HepG2 (cell line): ENCODE measurements around the gene SENP5. TPM values are rescaled to one million over a fixed set of nuclear protein-coding genes. Genes with fewer than 3 reads are reported as not detected.

Source experiments
- FOXK2 ChIP-seq: fragments of 450-650 bp; IDR thresholded peaks from 2 replicates; pipeline ENCODE4 v1.6.1; 2016
- HDAC1 ChIP-seq: sonication (generic); formaldehyde crosslinking; IDR thresholded peaks from 2 replicates; pipeline ENCODE4 v1.5.1; 2020; ENCODE audit warnings: mild to moderate bottlenecking, missing genetic modification reagents
- IKZF4 ChIP-seq: sonication (generic); formaldehyde crosslinking; IDR thresholded peaks from 2 replicates; pipeline ENCODE4 v1.5.1; 2020; ENCODE audit warnings: borderline replicate concordance, mild to moderate bottlenecking, low read depth, missing genetic modification reagents; ENCODE audit errors: not compliant biosample characterization
- KDM5B ChIP-seq: sonication (generic); formaldehyde crosslinking; IDR thresholded peaks from 2 replicates; pipeline ENCODE4 v1.4.0; 2020; ENCODE audit warnings: missing genetic modification reagents, mild to moderate bottlenecking, borderline replicate concordance
- NR2F1 ChIP-seq, 2 experiments: fragments of 450-650 bp in 1 of 2; formaldehyde crosslinking in 1 of 2; IDR thresholded peaks; 2 replicates each; pipeline versions ENCODE4 v1.5.0 to v1.6.1; 2016 to 2020; ENCODE audit warnings: mild to moderate bottlenecking in 1 of 2, missing compliant biosample characterization in 1 of 2, missing genetic modification reagents in 1 of 2, moderate library complexity in 1 of 2
- NR3C1 ChIP-seq: sonication (generic); formaldehyde crosslinking; IDR thresholded peaks from 2 replicates; pipeline ENCODE4 v1.4.0; 2020; ENCODE audit warnings: missing genetic modification reagents
- PHF20 ChIP-seq: sonication (generic); formaldehyde crosslinking; IDR thresholded peaks from 2 replicates; pipeline ENCODE4 v1.5.0; 2020; ENCODE audit warnings: mild to moderate bottlenecking, missing genetic modification reagents
- RBM22 ChIP-seq: fragments of 200-400 bp; formaldehyde crosslinking; optimal IDR thresholded peaks from 2 replicates; pipeline ENCODE3; 2017; ENCODE audit warnings: mild to moderate bottlenecking, low read length, moderate library complexity
- ZNF317 ChIP-seq: sonication (generic); formaldehyde crosslinking; IDR thresholded peaks from 2 replicates; pipeline ENCODE4 v1.5.0; 2020; ENCODE audit warnings: mild to moderate bottlenecking, missing genetic modification reagents
- polyA plus RNA-seq, 8 experiments: library from polyadenylated mRNA; depleted of rRNA in 3 of 8; stranded (reverse) in 7 of 8; unstranded in 1 of 8; fragments of >200 nt; fragmentation: Illumina TruSeq in 4 of 8; extraction: Trizol in 4 of 8; gene quantifications; 2 replicates each; pipeline versions ENCODE4 v1.2.1 to v1.2.3, GENCODE V29; 2011 to 2016; ENCODE audit warnings: low read depth in 4 of 8, missing spikeins in 1 of 8, mixed read lengths in 1 of 8; ENCODE audit not compliant: insufficient read depth in 1 of 8
- total RNA-seq, 5 experiments: library from RNA; depleted of rRNA; stranded (reverse); fragments of >200 nt; fragmentation: Illumina TruSeq; extraction: Trizol; gene quantifications; 2 replicates each; pipeline ENCODE4 v1.2.3, GENCODE V29; 2016; ENCODE audit warnings: low read depth in 1 of 5
- TF ChIP-seq, protein P1 (sequence below): sonication (generic); formaldehyde crosslinking; IDR thresholded peaks from 2 replicates; pipeline ENCODE4 v1.4.0; 2020; ENCODE audit warnings: missing genetic modification reagents
- TF ChIP-seq, protein P2 (sequence below): sonication (generic); formaldehyde crosslinking; IDR thresholded peaks from 2 replicates; pipeline ENCODE4 v1.8.1; 2022; ENCODE audit warnings: low read depth, mild to moderate bottlenecking, missing genetic modification reagents
- TF ChIP-seq, protein P3 (sequence below): sonication (generic); formaldehyde crosslinking; IDR thresholded peaks from 2 replicates; pipeline ENCODE4 v1.8.1; 2023; ENCODE audit warnings: mild to moderate bottlenecking, missing genetic modification reagents
- TF ChIP-seq, protein P4 (sequence below): sonication (generic); formaldehyde crosslinking; IDR thresholded peaks from 2 replicates; pipeline ENCODE4 v1.4.0; 2020; ENCODE audit warnings: missing genetic modification reagents
- TF ChIP-seq, protein P5 (sequence below): sonication (generic); formaldehyde crosslinking; IDR thresholded peaks from 2 replicates; pipeline ENCODE4 v1.8.0; 2022; ENCODE audit warnings: mild to moderate bottlenecking, missing genetic modification reagents, moderate library complexity

SENP5 gene
- total and polyA plus RNA-seq, 2 of the 13 experiments (the other 11 are each of a cell fraction or from before 2014, with no cell fraction given) = 17.6 to 30.9 TPM

DNA sequence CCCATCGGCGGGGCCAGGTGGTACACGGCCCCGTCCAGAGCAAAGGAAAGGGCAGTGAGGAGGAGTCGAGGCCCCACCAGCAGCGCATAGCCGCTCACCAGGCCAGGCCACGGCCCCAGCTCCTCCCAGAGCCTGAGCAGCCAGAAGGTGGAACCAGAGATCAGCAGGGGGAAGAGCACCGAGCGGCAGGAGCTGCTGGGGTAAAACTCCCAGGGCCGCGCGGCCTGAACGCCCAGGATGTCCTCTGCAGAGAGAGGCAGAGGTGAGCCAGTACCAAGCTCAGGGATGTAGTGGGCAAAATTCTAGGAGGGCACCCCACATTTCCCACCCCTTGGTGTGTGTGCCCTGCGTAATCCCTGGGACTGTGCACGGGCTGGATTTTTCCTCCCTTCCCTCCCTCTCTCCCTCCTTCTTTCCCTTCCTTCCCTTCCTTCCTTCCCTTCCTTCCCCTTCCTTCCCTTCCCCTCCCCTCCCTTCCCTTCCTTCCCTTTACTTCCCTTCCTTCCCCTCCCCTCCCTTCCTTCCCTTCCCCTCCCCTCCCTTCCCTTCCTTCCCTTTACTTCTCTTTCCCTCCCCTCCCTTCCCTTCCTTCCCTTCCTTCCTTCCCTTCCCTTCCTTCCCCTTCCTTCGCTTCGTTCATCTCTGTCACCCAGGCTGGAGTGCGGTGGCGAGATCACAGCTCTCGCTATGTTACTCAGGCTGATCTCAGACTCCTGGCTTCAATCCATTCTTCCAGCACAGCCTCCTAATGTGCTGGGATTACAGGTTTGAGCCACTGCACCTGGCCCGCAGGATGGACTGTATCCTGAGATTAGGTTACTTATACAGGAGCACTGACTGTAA, 80.9 kb downstream of the SENP5 start (continued):
- no peak for TF ChIP-seq IKZF4 (CRISPR knock-in tag)
- TF ChIP-seq RBM22 = peak; percentile 20
- TF ChIP-seq FOXK2 = no peak
- TF ChIP-seq NR3C1 (CRISPR knock-in tag) = no peak
- TF ChIP-seq, protein P1, sequence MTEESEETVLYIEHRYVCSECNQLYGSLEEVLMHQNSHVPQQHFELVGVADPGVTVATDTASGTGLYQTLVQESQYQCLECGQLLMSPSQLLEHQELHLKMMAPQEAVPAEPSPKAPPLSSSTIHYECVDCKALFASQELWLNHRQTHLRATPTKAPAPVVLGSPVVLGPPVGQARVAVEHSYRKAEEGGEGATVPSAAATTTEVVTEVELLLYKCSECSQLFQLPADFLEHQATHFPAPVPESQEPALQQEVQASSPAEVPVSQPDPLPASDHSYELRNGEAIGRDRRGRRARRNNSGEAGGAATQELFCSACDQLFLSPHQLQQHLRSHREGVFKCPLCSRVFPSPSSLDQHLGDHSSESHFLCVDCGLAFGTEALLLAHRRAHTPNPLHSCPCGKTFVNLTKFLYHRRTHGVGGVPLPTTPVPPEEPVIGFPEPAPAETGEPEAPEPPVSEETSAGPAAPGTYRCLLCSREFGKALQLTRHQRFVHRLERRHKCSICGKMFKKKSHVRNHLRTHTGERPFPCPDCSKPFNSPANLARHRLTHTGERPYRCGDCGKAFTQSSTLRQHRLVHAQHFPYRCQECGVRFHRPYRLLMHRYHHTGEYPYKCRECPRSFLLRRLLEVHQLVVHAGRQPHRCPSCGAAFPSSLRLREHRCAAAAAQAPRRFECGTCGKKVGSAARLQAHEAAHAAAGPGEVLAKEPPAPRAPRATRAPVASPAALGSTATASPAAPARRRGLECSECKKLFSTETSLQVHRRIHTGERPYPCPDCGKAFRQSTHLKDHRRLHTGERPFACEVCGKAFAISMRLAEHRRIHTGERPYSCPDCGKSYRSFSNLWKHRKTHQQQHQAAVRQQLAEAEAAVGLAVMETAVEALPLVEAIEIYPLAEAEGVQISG (CRISPR knock-in tag) = peak; percentile 63
- no peak for TF ChIP-seq PHF20 (CRISPR knock-in tag)
- TF ChIP-seq, protein P2, sequence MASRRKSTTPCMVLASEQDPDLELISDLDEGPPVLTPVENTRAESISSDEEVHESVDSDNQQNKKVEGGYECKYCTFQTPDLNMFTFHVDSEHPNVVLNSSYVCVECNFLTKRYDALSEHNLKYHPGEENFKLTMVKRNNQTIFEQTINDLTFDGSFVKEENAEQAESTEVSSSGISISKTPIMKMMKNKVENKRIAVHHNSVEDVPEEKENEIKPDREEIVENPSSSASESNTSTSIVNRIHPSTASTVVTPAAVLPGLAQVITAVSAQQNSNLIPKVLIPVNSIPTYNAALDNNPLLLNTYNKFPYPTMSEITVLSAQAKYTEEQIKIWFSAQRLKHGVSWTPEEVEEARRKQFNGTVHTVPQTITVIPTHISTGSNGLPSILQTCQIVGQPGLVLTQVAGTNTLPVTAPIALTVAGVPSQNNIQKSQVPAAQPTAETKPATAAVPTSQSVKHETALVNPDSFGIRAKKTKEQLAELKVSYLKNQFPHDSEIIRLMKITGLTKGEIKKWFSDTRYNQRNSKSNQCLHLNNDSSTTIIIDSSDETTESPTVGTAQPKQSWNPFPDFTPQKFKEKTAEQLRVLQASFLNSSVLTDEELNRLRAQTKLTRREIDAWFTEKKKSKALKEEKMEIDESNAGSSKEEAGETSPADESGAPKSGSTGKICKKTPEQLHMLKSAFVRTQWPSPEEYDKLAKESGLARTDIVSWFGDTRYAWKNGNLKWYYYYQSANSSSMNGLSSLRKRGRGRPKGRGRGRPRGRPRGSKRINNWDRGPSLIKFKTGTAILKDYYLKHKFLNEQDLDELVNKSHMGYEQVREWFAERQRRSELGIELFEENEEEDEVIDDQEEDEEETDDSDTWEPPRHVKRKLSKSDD = 0 out of 2 replicates have a peak, but pooled peaks have one; percentile 1
- TF ChIP-seq NR2F1 (CRISPR knock-in tag; IDR thresholded peaks at IDR 0.05) = no peak
- TF ChIP-seq, protein P3, sequence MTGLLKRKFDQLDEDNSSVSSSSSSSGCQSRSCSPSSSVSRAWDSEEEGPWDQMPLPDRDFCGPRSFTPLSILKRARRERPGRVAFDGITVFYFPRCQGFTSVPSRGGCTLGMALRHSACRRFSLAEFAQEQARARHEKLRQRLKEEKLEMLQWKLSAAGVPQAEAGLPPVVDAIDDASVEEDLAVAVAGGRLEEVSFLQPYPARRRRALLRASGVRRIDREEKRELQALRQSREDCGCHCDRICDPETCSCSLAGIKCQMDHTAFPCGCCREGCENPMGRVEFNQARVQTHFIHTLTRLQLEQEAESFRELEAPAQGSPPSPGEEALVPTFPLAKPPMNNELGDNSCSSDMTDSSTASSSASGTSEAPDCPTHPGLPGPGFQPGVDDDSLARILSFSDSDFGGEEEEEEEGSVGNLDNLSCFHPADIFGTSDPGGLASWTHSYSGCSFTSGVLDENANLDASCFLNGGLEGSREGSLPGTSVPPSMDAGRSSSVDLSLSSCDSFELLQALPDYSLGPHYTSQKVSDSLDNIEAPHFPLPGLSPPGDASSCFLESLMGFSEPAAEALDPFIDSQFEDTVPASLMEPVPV (CRISPR knock-in tag) = no peak
- 0 out of 2 replicates have a peak, but pooled peaks have one; percentile 39 for TF ChIP-seq HDAC1 (CRISPR knock-in tag)
- TF ChIP-seq ZNF317 (CRISPR knock-in tag) = no peak
- no peak; the same call in 1 of the 2 replicates for TF ChIP-seq KDM5B
- TF ChIP-seq, protein P4, sequence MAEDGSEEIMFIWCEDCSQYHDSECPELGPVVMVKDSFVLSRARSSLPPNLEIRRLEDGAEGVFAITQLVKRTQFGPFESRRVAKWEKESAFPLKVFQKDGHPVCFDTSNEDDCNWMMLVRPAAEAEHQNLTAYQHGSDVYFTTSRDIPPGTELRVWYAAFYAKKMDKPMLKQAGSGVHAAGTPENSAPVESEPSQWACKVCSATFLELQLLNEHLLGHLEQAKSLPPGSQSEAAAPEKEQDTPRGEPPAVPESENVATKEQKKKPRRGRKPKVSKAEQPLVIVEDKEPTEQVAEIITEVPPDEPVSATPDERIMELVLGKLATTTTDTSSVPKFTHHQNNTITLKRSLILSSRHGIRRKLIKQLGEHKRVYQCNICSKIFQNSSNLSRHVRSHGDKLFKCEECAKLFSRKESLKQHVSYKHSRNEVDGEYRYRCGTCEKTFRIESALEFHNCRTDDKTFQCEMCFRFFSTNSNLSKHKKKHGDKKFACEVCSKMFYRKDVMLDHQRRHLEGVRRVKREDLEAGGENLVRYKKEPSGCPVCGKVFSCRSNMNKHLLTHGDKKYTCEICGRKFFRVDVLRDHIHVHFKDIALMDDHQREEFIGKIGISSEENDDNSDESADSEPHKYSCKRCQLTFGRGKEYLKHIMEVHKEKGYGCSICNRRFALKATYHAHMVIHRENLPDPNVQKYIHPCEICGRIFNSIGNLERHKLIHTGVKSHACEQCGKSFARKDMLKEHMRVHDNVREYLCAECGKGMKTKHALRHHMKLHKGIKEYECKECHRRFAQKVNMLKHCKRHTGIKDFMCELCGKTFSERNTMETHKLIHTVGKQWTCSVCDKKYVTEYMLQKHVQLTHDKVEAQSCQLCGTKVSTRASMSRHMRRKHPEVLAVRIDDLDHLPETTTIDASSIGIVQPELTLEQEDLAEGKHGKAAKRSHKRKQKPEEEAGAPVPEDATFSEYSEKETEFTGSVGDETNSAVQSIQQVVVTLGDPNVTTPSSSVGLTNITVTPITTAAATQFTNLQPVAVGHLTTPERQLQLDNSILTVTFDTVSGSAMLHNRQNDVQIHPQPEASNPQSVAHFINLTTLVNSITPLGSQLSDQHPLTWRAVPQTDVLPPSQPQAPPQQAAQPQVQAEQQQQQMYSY (CRISPR knock-in tag) = no peak
- TF ChIP-seq, protein P5, sequence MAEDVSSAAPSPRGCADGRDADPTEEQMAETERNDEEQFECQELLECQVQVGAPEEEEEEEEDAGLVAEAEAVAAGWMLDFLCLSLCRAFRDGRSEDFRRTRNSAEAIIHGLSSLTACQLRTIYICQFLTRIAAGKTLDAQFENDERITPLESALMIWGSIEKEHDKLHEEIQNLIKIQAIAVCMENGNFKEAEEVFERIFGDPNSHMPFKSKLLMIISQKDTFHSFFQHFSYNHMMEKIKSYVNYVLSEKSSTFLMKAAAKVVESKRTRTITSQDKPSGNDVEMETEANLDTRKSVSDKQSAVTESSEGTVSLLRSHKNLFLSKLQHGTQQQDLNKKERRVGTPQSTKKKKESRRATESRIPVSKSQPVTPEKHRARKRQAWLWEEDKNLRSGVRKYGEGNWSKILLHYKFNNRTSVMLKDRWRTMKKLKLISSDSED (CRISPR knock-in tag) = no peak
